IPS-NIHi7 (cell line): ENCODE measurements around the gene PCBP3.
"Not testable (repeated sequence)": the region's sequence is repeated elsewhere in the genome, so short reads cannot be mapped to it uniquely, and the experiment has no call there.

ENCODE experiments used
- DNase-seq: peaks from one replicate; pipeline ENCODE4 v3.0.0; 2012; ENCODE audit warnings: mixed read lengths; ENCODE audit errors: extremely low spot score

The PCBP3 gene

GRCh38 chr21:45643021-45643980 is at the start of gene PCBP3:
TSS of gene PCBP3 (plus strand) at chr21:45643725. CDS start at chr21:45850086, 206,361 bp downstream.
- peak; percentile 98 for DNase-seq

GRCh38 chr21:45594721-45595489 is 48.6 kb upstream of the PCBP3 start:
- no peak for DNase-seq

- no peak for DNase-seq
Observed at GRCh38 chr21:45595574-45596295, 47.8 kb upstream of the PCBP3 start.

GRCh38 chr21:45596704-45597318 is 46.7 kb upstream of the PCBP3 start:
- peak; percentile 87 for DNase-seq

GRCh38 chr21:45598109-45598508 is 45.4 kb upstream of the PCBP3 start:
- no peak for DNase-seq

- DNase-seq = no peak
Observed at GRCh38 chr21:45598666-45599065, 44.9 kb upstream of the PCBP3 start.

GRCh38 chr21:45599146-45599581 is 44.4 kb upstream of the PCBP3 start:
- DNase-seq = no peak

- DNase-seq = no peak
Observed at GRCh38 chr21:45600248-45600647, 43.3 kb upstream of the PCBP3 start.

- no peak for DNase-seq
Observed at GRCh38 chr21:45601551-45601950, 42.0 kb upstream of the PCBP3 start.

GRCh38 chr21:45602106-45602505 is 41.4 kb upstream of the PCBP3 start:
- DNase-seq = no peak

- DNase-seq = no peak
Observed at GRCh38 chr21:45603481-45603880, 40.0 kb upstream of the PCBP3 start.

- not testable (repeated sequence) for DNase-seq
Observed at GRCh38 chr21:45604681-45605080, 38.8 kb upstream of the PCBP3 start.

GRCh38 chr21:45607021-45607908 is 36.3 kb upstream of the PCBP3 start:
- no peak for DNase-seq

GRCh38 chr21:45607909-45608295 is 35.6 kb upstream of the PCBP3 start:
- DNase-seq = no peak

- not testable (repeated sequence) for DNase-seq
Observed at GRCh38 chr21:45608747-45609470, 34.6 kb upstream of the PCBP3 start.

GRCh38 chr21:45609616-45610015 is 33.9 kb upstream of the PCBP3 start:
- not testable (repeated sequence) for DNase-seq

GRCh38 chr21:45611296-45611695 is 32.2 kb upstream of the PCBP3 start:
- DNase-seq = no peak

- DNase-seq = no peak
Observed at GRCh38 chr21:45611939-45612664, 31.4 kb upstream of the PCBP3 start.

GRCh38 chr21:45612665-45613019 is 30.9 kb upstream of the PCBP3 start:
- DNase-seq = not testable (repeated sequence)
